NCI-H345 (cell line): Measurements from ENCODE around the gene PRPF18.

ENCODE experiments used
- DNase-seq: peaks from one replicate; lab custom pipeline; 2025; lab: John Stamatoyannopoulos, UW

Gene PRPF18

DNA sequence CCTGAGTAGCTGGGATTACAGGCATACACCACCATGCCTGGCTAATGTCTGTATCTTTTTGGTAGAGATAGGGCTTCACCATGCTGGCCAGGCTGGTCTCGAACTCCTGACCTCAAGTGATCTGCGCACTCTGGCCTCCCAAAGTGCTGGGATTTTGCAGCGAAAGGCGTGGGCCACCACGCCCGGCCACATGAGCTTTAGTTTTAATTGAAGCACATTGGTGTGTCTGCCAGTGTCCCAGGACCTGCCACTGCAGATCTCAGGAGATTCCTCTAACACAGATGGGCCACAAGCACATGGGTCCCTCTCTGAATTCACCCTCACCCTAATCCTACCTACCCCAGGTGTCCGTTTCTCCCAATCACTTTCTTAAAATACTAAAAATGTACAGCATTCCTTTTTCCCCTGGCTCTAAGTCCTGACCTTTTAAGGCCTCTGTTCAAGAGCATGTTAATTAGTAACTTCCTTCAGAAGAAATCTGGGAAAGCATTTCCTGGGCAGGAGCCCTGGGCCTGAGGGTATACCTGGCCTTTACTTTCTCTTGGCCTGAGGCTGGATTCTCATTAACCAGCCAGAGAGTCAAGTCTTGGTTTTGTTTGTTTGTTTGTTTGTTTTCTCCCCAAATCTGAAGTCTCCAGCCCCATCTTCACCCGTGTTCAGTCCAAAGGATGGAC lies 82.6 kb downstream of the PRPF18 start:
- DNase-seq = no peak

DNA sequence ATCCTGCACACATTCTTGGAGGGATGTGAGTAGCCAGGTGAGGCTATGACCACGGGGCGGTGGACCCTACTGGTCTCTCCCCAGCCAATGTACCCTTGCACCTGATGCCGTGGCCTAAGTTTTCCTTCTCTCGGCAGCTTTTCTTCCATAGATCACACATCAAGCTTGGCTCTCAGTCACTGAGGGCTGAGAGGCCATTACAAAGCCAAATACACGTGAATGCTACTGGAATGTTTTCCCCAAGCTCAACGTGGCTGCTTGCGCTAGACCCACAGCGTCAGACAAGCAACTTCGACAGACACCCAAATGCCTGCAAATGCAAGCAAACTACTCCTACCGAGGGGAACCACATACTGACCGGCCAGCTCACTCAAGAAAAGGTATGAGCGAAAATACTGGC lies 83.1 kb downstream of the PRPF18 start:
- no peak for DNase-seq

- DNase-seq = peak; percentile 44
These were observed 83.5 kb downstream of the PRPF18 start for GRCh38 chr10:13670311-13670710.

- no peak for DNase-seq
These were observed 85.1 kb downstream of the PRPF18 start for GRCh38 chr10:13671904-13672303.

- DNase-seq = no peak
These were observed 85.8 kb downstream of the PRPF18 start for GRCh38 chr10:13672548-13672947.

GRCh38 chr10:13673156-13673555 lies 86.4 kb downstream of the PRPF18 start:
- no peak for DNase-seq

DNA sequence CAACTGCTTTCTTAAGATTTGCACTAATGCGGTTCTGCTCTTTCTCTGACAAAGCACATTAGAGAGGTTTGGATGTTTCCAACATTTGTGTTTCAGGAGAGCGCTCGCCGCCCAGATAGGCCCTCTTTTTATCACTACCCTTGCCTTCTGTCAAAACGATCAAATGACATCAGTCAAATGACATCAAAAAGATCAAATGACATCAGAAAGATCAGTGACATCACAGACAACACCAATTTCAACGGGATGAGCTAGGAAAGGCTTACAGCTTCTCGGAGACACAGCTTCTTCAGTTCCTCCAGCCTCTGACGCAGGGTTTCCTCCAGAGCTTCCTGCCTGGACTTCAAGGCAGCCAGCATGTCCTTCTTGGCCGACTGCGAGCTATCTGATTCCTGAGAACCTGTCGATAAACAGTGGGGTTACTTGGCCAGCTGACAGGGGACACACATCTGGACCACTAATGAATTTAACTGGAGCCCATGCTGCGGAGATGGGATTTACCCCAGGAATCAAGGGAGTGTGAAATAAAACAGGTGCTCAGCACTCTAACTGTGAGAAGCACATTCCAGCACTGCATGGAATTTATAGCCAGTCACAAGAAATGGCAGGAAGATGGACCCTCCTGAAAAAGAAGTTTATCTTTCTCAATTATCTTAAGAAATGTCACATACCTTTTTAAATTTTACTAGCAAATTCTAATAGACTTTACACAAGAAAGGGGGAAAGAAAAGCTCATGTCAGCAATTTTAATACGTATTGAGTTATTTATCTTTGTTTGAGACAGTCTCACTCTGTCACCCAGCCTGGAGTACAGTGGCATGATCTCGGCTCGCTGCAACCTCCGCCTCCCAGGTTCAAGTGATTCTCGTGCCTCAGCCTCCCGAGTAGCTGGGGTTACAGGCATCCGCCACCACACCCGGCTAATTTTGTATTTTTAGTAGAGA lies 88.2 kb downstream of the PRPF18 start:
- DNase-seq = no peak

- no peak for DNase-seq
These were observed 91.5 kb downstream of the PRPF18 start for GRCh38 chr10:13678101-13678843.
